ENCODE data around the gene CYP27A1.
"Not testable (repeated sequence)": the region's sequence is repeated elsewhere in the genome, so short reads cannot be mapped to it uniquely, and the experiment has no call there.

Gene CYP27A1

DNA sequence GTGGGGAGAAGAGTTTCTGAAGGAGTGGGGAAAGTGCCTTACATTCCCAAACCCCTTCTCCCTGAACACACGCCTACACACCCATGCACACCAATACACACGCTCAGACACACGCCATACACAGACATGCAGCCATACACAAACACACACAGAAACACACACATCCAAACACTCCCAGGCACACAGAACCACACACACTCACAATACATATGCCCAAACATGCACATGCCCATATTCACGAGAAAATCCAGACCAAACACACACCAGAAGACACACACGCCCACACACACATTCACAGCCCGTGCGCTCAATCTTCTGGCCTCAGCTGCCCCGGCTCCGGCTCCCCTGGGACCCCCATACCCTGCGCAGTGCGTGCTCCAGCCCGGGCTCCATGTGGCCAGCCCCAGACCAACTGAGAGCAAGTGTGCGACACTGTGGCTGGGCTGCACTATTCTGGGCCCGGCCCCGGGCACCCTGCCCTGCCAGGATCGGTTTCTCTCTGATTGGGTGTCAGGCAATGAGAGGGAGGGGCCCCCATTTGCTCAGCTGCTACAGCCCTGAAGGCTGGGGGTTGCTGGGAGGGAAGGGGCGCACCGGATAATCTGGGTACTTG, 49.5 kb downstream of the CYP27A1 start, which contains the start of gene PRKAG3:
Gene PRKAG3, minus strand, starts transcription at position 426 of the 613 bp plus-strand sequence.
- DNase-seq (ENCODE audit: low read depth in 3 of 3): no peak

DNA sequence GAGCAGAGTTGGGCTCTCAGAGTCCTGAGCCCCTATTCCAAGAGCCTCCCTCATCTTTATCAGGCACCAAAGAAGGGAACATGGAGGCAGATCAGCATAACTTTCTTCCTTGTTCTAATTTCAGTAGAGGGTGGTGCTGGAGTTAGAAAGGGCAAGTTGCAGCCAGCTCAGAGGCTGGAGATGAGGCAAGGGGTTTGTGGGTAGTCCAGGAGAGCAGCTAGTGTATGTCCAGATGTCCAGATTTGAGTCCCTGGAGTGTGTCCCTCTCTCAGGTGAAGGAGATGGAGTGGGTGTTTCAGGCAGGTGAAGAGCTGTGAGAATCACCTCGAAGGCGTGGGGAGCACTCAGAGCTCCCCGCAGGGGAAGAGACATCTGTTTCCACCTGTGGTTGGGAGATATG, 50.1 kb downstream of the CYP27A1 start:
- no peak for DNase-seq (ENCODE audit: low read depth in 3 of 3)

DNA sequence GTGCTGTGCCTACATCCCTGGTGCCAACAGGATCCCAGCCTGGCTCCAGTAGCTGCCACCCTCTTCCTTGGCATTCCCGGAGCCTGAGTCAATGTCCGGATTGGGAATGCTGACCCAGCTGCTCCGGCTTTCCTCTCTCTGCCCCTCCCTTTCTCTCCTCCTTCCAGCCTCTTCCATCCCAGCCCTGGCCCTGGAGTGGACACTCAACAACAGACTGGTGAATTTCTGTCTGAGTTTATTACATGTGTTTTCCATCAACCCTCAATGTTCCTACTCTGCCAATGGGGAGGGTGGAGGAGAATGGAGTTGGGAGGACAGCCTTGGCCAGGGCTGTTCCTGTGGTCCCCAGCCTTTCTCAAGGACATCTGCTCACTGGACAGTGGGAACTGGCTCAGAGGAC, 50.6 kb downstream of the CYP27A1 start:
- DNase-seq (ENCODE audit: low read depth in 3 of 3): no peak

DNA sequence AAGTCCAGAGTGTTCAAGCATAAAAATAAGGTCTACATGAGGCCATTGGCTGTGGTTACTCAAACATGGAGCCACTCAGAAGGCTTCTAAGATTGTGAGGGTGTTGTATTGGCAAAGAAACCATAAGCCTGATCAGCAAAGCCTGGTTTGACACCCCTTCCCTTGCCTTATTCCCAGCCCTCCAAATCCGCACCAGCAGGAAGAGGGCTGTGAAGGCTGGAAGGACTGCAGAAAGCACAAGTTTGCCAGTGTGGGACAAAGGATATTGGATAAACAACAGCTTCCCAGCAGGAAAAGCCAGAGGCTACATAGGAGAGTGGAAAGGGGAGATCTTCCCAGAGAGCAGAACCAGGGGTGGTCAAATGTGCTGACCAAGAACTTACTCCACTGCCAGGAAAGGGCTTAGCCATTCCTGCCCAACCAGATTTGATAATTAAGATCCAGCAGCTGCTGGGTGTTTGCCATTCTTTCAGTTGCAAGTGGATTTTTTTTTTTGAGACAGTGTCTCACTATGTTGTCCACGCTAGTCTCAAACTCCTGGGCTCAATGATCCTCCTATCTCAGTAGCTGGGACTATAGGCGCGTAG, 51.2 kb downstream of the CYP27A1 start:
- DNase-seq (ENCODE audit: low read depth in 3 of 3): no peak

DNA sequence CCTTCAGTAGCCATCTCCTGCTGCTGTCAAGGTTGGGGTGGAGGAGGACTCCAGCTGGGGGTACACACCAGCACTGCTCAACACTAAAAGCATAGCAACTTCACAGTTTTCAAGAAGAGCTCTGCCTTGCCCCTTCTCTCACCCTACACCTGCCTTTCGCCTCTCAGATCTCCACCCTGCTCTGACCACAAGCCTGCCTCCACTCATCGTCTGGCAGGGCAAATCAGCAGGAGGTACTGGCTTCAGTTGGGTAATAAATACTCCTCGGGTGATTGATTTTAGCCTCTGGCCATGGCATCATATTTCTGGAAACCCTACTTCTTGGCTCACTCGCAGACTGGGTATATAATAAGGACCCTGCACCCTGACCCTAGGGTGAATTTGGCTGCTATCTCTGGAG, 52.7 kb downstream of the CYP27A1 start:
- DNase-seq (ENCODE audit: low read depth in 3 of 3): no peak

DNA sequence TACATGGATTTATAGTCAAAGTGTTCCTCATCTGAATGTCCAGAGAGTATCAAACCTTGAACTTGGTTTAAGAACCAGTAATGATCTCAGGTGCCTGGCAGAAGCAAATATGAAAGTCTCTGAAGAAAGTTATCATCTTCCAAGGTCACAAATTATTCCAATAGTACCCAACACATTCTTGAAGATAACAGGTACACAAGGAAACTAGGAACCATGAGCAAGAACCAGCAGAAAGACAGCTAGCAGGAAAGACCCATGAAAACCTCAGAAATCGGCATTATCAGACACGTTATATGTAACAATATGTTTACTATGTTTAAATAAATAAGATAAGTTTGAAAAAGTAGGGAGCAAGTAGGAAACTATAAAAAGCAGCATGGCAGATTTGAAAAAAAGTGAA, 55.5 kb downstream of the CYP27A1 start:
- DNase-seq (ENCODE audit: low read depth in 3 of 3): no peak

DNA sequence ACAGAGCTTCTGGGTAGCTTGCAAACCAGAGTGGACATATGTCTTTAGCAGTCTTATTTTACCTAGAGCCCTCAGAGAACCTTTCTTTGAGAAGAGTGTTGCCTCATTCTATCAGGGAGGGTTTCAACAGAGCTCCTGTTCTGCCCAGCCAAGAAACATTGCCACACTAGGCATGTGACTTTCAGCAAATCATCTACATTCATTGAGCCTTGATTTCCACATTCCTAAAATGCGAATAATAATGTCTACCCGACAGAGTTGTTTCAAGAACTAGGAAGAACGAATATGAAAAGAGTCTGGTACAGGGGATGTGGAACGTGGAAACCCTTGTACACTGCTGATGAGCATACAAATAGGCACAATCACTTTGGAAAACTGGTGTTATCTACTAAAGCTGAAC, 57.5 kb downstream of the CYP27A1 start:
- no peak for DNase-seq (ENCODE audit: low read depth in 3 of 3)

DNA sequence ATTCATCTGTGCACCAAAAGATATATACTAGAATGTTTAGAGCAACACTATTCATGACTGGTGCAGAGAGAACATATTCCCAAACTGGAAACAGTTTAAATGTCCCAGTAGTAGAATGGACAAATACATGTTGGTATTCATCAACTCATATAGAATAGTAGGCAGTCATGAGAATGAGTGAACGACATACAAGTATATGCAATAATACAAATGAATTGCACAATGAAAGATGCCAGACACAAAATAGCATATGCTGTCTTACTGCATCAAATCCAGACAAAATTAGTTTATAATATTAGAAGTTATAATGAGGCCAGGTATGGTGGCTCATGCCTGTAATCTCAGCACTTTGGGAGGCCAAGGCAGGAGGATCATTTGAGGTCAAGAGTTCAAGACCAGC, 57.9 kb downstream of the CYP27A1 start:
- no peak for DNase-seq (ENCODE audit: low read depth in 3 of 3)

DNA sequence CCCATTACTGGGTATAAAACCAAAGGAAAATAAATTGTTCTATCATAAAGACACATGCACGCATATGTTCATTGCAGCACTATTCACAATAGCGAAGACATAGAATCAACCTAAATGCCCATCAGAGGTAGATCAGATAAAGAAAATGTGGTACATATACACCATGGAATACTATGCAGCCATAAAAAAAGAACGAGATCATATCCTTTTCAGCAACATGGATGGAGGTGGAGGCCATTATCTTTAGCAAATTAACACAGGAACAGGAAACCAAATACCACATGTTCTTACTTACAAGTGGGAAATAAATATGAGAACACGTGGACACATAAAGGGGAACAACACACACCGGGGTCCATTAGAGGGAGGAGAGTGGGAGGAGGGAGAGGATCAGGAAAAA, 62.4 kb downstream of the CYP27A1 start:
- not testable (repeated sequence) for DNase-seq (ENCODE audit: low read depth in 3 of 3)

DNA sequence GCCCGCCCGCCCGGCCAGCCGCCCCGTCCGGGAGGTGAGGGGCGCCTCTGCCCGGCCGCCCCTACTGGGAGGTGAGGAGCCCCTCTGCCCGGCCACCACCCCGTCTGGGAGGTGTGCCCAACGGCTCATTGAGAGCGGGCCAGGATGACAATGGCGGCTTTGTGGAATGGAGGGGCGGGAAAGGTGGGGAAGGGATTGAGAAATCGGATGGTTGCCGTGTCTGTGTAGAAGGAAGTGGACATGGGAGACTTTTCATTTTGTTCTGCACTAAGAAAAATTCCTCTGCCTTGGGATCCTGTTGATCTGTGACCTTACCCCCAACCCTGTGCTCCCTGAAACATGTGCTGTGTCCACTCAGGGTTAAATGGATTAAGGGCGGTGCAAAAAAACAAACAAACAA, 65.0 kb downstream of the CYP27A1 start:
- not testable (repeated sequence) for DNase-seq (ENCODE audit: low read depth in 3 of 3)

DNA sequence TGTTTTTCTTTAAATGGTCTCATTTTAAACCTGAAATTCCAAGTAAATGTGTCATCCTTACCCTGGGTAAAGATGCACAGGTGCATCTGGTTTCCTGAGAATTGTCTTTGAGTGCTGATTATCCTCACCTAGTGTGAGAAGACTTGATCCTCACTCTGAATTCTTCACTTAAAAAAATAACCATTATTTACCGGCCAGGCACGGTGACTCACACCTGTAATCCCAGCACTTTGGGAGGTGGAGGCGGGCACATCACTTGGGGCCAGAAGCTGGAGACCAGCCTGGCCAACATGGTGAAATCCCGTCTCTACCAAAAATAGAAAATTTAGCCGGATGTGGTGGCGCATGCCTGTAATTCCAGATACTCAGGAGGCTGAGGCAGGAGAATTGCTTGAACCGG, 67.8 kb downstream of the CYP27A1 start:
- DNase-seq (ENCODE audit: low read depth in 3 of 3): no peak

DNA sequence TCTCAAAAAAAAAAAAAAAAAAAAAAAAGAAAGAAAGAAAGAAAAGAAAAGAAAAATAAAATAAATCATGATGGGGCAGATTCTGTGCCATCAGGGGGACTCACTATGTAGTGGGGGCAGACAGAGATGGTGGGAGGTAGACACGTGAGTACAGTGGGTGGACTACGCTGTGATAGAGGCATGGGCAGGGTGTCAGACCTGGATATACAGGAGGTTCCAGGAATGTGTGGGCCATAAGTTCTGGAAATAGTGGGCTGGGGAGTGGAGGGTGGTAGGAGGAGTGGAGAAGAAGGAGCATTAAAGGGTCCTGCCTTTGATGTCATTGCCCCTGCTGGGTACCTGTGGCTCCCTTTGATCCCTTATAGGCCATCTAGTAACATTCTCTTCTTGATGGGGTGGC, 68.8 kb downstream of the CYP27A1 start:
- DNase-seq (ENCODE audit: low read depth in 3 of 3): no peak

DNA sequence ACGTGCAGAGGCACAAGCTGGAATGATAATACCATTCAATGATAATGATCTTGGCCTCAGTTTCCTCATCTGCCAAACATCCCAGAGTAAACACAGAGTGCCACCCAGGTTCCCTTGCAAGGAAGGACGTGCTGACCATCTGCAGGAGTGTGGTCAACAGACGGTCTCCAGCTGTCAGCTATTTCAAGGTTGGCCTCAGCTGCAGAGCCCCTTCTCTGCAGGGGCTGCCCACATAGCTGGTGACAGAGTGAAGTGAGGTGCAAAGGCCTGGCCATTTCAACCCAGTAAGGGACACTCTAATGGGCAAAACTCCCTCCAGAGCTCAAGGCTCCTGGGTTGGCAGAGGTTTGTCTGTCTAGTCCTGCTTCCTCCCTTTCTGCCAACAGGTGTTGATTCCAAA, 69.3 kb downstream of the CYP27A1 start:
- DNase-seq (ENCODE audit: low read depth in 3 of 3): no peak

DNA sequence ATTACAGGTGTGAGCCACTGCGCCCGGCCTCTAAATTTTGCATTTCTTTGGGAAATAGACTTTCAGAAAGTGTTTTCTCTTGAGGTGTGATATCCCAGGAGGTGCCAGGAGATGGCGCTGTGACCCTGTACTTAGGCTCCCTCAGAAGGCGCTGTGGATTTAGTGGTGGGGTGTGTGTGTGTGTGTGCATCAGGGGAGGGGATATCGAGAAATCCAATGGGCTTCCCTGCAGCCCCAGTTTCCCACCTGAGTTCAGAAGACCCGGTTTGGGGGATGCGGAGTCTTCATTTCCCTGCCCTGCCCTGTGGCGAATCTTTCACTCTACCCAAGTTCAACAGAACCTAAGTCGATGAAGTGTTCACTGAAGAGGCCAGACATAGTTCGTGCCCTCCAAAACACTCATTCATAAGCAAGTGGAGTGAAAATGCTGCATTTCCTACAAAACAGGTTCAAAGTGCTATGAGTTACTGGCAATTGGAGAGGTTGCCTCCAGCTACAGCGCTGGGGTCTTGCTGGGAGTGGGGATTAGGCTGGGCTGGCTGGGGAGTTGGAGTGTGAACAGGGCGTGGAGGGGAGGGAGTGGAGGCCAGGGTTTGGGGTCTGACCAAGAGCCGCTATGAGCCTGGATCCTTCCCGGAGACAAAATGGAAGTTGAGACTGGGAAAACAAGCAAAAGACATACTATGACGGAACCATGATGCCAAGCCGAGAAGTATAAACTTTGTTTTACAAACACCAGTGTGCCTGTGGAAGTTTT, 71.1 kb downstream of the CYP27A1 start:
- DNase-seq (ENCODE audit: low read depth in 3 of 3): peak; percentile 23 to 56 (median 47)

DNA sequence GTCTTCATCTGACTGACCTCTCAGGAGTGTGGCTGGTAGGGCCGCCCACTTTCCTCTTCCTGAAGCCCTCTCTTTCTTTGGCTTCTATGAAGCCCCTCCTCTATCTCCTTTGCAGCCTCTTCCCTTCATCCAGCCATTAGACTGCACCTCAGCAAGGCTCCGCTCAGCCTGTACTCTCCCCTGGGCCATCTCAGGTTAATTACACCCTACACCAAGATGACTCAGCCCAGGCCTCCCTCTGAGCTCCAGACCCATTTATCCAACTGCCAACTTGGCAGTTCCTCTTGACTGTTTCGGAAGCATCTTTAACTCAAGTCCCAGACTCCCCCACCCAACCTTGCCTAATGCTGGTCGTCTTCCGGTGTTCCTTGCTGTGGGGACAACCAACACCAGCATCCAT, 71.8 kb downstream of the CYP27A1 start:
- no peak for DNase-seq (ENCODE audit: low read depth in 3 of 3)

DNA sequence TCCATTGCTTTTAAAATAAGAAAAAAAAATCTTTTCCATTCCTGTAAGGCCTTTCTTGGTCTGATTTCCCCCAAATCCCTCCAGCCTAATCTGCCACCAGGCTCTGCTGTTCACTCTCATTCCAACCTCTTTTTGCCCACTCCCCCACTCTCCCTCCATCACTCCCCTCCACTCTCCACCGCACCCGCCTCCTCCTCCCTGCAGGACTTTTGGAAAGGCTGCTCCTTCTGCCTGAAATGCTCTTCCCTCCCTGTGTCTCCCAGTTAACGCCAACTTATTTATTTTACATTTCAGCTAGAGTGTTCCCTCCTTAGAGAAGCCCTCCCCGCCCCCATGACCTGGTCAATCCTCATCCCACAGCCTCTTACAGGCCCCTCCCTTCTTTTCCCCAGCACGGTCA, 72.9 kb downstream of the CYP27A1 start:
- no peak for DNase-seq (ENCODE audit: low read depth in 3 of 3)

DNA sequence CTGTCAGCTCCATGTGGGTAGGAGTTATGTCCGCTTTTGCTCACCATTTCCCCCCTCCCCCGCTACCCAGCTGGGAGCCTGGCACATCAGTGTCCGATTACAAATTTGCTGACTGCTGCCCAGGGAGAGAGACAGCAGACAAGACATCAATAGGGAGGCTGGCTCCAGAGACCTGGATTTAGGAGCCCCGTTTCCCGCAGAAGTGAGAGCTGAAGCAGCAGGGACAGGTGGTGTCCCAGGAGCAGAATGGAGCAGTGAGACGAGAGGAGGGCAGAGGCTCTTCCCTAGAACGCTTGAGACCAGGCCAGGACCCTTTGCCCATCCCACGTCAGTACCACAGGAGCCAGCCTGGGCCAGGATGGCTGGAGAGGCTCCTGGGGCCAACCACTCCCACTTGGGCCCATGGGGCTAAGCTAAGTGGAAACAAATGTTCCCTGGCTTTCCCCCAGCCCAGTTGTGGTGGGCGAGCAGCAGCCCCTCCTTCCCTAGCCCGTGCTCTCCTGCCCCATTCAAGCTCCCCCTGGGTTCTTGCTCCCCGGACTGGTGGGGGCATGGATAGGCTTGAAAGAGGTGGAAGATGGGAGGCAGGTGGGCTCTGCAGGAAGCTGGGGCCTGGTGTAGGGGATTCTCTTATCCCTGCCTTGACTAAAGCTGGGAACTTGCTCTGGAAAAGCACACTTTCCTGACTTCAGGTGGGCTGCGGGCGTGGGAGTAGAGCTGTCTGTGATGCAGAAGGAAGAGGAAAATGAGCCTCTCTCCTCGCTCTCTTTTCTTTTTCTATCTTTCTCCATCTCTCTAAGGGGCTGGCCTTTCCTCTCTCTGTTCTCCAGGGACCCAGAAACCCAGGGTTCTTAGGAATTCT, 73.6 kb downstream of the CYP27A1 start:
- DNase-seq (ENCODE audit: low read depth in 3 of 3): no peak

DNA sequence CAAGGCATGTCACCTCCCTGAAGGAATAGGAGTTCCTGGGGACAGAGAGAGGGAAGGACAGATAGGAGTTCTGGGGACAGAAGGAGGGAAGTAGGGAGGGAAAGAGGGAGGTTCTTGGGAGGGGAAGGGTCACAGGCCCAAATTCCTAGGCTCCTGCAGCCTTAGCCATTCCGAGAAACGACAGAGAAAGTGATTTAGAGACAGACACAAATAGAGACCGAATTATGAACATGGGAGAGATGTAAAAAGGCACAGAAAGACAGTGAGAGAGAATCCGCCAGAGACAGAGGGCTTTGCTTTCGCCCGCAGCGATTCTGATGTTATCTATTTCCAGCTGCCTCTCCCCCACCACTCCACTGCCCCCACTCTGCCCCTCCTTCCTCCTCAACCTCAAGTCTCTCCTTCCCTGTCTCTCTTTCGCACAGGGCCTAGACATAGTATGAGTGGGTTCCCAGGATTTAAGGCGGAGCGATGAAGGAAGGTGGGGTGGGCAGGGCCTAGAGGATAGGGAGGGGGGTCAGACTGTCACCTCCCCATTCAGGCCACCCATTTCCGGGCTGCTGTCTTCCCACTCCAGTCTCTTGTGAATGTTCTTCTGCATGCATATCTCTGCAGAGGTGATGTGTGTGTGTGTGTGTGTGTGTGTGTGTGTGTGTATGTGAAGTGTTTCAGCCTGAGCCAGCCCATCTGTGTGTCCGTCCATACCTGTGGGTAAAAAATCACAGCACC, 74.4 kb downstream of the CYP27A1 start:
- DNase-seq (ENCODE audit: low read depth in 3 of 3): no peak

DNA sequence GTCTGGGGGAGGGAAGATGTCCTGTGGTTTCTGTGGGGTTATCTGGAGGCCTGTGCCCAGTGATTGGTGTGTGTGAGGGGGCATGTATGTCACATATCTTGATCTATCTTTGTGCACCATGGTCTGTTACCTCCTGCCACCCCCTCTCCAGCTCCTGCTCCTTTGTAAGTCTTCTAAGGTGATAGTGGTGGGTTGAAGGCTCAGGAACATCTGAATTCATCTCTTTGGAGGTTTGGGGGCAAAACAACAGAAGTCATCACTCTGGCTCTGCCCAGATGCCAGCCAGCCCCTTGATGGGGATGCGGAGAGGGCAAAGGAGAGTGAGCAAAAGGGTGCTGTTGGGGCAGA, 74.9 kb downstream of the CYP27A1 start:
- DNase-seq (ENCODE audit: low read depth in 3 of 3): no peak

DNA sequence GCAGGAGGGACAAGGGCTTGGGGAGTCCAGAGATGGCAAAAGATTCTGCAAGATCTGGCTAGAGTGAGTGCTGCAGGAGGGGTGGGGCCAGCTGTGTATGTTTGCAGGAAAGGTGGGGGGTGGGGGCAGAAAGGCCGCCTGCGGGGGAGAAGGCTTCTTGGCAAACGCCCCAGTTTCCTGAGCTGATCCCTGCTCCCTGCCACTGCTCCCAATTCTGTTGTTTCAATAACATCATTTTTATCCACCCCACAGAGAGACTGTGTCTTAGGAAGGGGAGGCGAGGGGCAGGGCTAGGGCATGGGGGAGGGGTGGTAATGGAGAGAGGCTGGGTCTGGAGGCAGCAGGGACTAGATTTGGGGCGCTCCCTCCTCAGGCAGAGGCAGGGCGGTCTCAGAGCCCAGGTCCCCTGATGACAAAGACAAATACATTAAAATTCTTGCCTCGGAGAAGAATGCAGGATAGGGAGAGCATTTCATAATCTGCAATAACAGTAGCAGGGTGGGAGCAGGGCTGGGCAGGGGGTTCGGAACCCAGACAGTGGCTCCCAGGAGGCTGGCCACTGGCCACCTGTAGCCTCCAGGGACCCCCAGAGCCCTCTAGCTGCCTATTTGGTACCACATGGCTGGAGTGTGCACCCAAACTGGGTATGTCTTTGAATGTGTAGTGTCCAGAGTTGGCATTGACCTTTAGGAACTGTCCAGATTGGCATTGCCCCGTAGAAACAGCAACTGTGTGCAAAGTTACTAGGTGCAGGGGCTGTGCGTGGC, 75.6 kb downstream of the CYP27A1 start:
- no peak for DNase-seq (ENCODE audit: low read depth in 3 of 3)

DNA sequence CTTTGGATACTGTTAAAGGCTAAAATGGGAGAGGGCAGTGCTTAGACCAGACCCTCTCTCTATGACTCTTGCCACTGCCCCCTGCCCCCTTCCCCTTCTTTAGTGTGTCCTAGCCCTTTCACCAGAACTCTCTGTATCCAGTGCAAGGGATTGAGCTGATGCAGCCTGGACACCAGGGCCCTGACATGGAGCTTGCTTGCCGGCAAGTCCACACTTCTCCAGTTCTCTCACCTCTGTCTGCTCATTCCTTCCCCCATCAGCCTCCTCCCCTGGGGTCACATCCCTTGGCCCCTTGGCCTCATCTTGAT, 76.1 kb downstream of the CYP27A1 start:
- no peak for DNase-seq (ENCODE audit: low read depth in 3 of 3)
